ENCODE data around the gene OR56B1.

Gene OR56B1

DNA sequence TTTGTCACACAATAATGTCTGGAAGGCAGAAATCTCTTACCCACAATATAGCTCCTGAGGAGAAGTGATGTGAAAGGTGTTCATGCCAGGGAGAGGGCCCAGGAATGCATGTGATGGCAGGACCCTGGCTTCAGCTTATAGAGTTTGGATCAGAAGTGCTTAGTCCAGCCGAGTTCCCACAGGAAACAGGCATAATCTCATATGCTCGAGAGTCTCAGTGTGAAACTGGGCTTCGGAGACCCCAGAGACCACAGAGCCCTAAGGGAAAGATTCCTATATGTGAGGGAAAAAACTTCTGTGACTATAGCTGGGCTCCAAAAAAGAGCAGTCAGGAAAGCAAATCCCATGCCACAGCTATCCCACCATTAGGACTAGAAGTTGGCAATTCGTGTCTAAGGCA is 47.0 kb downstream of the OR56B1 start, which contains the start of gene OR52N5:
TSS of gene OR52N5 (minus strand) at position 101 of the 400 bp plus-strand sequence. CDS start 4,721 bp downstream, outside the sequence.
- H3K27me3 Mint-ChIP-seq (ENCODE audit: low read depth): peaks cover 5% of the 10 kb centered on the region
- no peaks in the 10 kb centered on the region for H3K9me3 Mint-ChIP-seq
- no peak within 1 kb of the TSS for H3K4me3 Mint-ChIP-seq
- no peak within 1 kb of the TSS for H3K27ac Mint-ChIP-seq
- no peaks in the 10 kb centered on the region for H3K36me3 Mint-ChIP-seq (ENCODE audit: low read depth)
- no peaks in the 10 kb centered on the region for H3K4me1 Mint-ChIP-seq (ENCODE audit: low read depth)

Data from T-helper 1 cell treated with Interleukin-12 subunit alpha and Interleukin-12 subunit beta and Interleukin-4 antibody, amounts not matched to agents 30 μg/mL and 1 μg/mL, for 36 hours (primary cell).